K562 (cell line): ENCODE results near the gene POU4F3. TPM values are rescaled to one million over a fixed set of nuclear protein-coding genes. Genes with fewer than 3 reads are reported as not detected.

Experiments used
- GABPB1 ChIP-seq: sonication (generic); formaldehyde crosslinking; IDR thresholded peaks from 2 replicates; pipeline ENCODE4 v1.8.0; 2022; ENCODE audit warnings: mild to moderate bottlenecking, missing genetic modification reagents
- HDAC3 ChIP-seq: fragments of 450-650 bp; IDR thresholded peaks from 2 replicates; pipeline ENCODE4 v1.6.1; 2018; ENCODE audit warnings: borderline replicate concordance, mild to moderate bottlenecking, moderate library complexity; ENCODE audit not compliant: partially characterized antibody
- SIN3A ChIP-seq, 2 experiments: fragments of 150-350 bp in 1 of 2; IDR thresholded peaks; 2 replicates each; pipeline ENCODE4 v1.6.1; 2011 to 2016; ENCODE audit warnings: borderline replicate concordance in 2 of 2, low read depth in 2 of 2, low read length in 2 of 2, mild to moderate bottlenecking in 2 of 2, moderate library complexity in 2 of 2; ENCODE audit not compliant: control insufficient read depth in 1 of 2
- ZNF445 ChIP-seq: fragments of 250-450 bp; sonication (Bioruptor Pico); IDR thresholded peaks from 2 replicates; pipeline ENCODE4 v1.4.0; 2020; ENCODE audit warnings: low read depth, mild to moderate bottlenecking, moderate library complexity
- polyA plus RNA-seq, 8 experiments: library from polyadenylated mRNA; depleted of rRNA in 4 of 8; stranded (reverse) in 5 of 8; unstranded in 3 of 8; fragments of >200 nt; fragmentation: Nextera tagmentation in 2 of 8; fragmentation: Illumina TruSeq in 1 of 8; extraction: Ambion mirVana in 2 of 8; extraction: Trizol in 1 of 8; gene quantifications; 2 replicates each; pipeline versions ENCODE4 v1.2.1 to v1.2.3, GENCODE V29; 2011 to 2014; ENCODE audit warnings: inconsistent platforms in 1 of 8, missing spikeins in 1 of 8
- total RNA-seq, 7 experiments: library from RNA; depleted of rRNA in 6 of 7; stranded (reverse); fragments of >200 nt in 6 of 7; fragmentation: Illumina TruSeq in 2 of 7; extraction: Trizol in 2 of 7; gene quantifications; 2 replicates each; pipeline versions ENCODE4 v1.2.1 to v1.2.3, GENCODE V29; 2011 to 2021; ENCODE audit warnings: low replicate concordance in 1 of 7
- TF ChIP-seq, protein P1 (sequence below): fragments of 450-650 bp; IDR thresholded peaks from 2 replicates; pipeline ENCODE4 v1.6.1; 2016; ENCODE audit warnings: antibody characterized with exemption
- TF ChIP-seq, protein P2 (sequence below): fragments of 450-650 bp; IDR thresholded peaks from 2 replicates; pipeline ENCODE4 v1.6.1; 2018; ENCODE audit warnings: mild to moderate bottlenecking, low read depth; ENCODE audit not compliant: partially characterized antibody

Gene POU4F3
- total and polyA plus RNA-seq, 9 of the 15 experiments (the other 6 are each of a cell fraction or from before 2014, with no cell fraction given): 0.04 to 0.13 (median 0.07) TPM; not detected in 6

GRCh38 chr5:146340260-146341081, 1.8 kb downstream of the POU4F3 start (continued):
- TF ChIP-seq HDAC3 (no peak), ZNF445 (no peak), SIN3A (IDR thresholded peaks at IDR 0.05; ENCODE audit: borderline replicate concordance in 2 of 2, control insufficient read depth in 1 of 2, low read depth in 2 of 2, low read length in 2 of 2) (no peak), GABPB1 (CRISPR knock-in tag) (no peak)
- TF ChIP-seq, protein P1, sequence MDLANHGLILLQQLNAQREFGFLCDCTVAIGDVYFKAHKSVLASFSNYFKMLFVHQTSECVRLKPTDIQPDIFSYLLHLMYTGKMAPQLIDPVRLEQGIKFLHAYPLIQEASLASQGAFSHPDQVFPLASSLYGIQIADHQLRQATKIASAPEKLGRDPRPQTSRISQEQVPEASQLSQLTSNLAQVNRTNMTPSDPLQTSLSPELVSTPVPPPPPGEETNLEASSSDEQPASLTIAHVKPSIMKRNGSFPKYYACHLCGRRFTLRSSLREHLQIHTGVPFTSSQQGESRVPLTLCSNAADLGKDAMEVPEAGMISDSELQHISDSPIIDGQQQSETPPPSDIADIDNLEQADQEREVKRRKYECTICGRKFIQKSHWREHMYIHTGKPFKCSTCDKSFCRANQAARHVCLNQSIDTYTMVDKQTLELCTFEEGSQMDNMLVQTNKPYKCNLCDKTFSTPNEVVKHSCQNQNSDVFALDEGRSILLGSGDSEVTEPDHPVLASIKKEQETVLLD: no peak
- TF ChIP-seq, protein P2, sequence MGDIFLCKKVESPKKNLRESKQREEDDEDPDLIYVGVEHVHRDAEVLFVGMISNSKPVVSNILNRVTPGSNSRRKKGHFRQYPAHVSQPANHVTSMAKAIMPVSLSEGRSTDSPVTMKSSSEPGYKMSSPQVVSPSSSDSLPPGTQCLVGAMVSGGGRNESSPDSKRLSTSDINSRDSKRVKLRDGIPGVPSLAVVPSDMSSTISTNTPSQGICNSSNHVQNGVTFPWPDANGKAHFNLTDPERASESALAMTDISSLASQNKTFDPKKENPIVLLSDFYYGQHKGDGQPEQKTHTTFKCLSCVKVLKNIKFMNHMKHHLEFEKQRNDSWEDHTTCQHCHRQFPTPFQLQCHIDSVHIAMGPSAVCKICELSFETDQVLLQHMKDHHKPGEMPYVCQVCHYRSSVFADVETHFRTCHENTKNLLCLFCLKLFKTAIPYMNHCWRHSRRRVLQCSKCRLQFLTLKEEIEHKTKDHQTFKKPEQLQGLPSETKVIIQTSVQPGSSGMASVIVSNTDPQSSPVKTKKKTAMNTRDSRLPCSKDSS: no peak
